K562 (cell line): ENCODE results near the gene POLR3A. TPM values are rescaled to one million over a fixed set of nuclear protein-coding genes. Genes with fewer than 3 reads are reported as not detected.
"Not testable (repeated sequence)": the region's sequence is repeated elsewhere in the genome, so short reads cannot be mapped to it uniquely, and the experiment has no call there.

Experiments used
- ATAC-seq: fragments of 200-7000 bp; cut with Tn5 transposase; 3 replicates; pipeline ENCODE4 v1.9.1; 2020; ENCODE audit warnings: moderate library complexity
- BruUV-seq: library from RNA; stranded (reverse); fragments of 400-500 nt; replicated peaks from 2 replicates; lab custom pipeline; 2021; lab: Mats Ljungman, UMichigan
- CTCF ChIA-PET: fragments of 300-600 bp; formaldehyde crosslinking; extraction: SDS; loops from one replicate; lab custom pipeline; 2021; ENCODE audit warnings: low intra/inter-chr PET ratio; lab: Yijun Ruan, JAX
- POLR2A ChIA-PET: fragments of 300-600, 350-650 bp; sonication (Branson Sonifier 250); formaldehyde crosslinking; extraction: SDS; loops from one replicate; lab custom pipeline; 2021; ENCODE audit warnings: antibody characterized with exemption, inconsistent platforms; lab: Yijun Ruan, JAX
- DNase-seq, 4 experiments: peaks; one replicate each; pipeline versions ENCODE4 v3.0.0 to v3.0.0-alpha.2; 2011 to 2018; ENCODE audit warnings: low spot score in 3 of 4, mixed read lengths in 3 of 4; ENCODE audit errors: extremely low read depth in 1 of 4
- FAIRE-seq: peaks from 2 replicates; lab custom pipeline; 2011; peaks lifted over from hg19 to GRCh38; lab: Jason Lieb, UNC
- H2AFZ ChIP-seq: 2 replicates; pipeline ENCODE4 v1.6.0; 2011; ENCODE audit warnings: low read depth, low read length, control low read depth, inconsistent platforms
- H3K27ac ChIP-seq: fragments of 200-600 bp; 3 replicates; pipeline ENCODE4 v1.8.0; 2011; ENCODE audit warnings: low read depth, mild to moderate bottlenecking, control low read depth, inconsistent platforms, low read length, moderate library complexity, mixed read lengths; ENCODE audit errors: extremely low read depth
- H3K27me3 ChIP-seq, 2 experiments: fragments of 300-600 bp in 1 of 2; 2 replicates in 1 of 2; 3 replicates in 1 of 2; pipeline versions ENCODE4 v1.6.0 to v1.8.0; 2011; ENCODE audit warnings: inconsistent platforms in 2 of 2, low read length in 2 of 2, mild to moderate bottlenecking in 1 of 2, mixed read lengths in 1 of 2, moderate library complexity in 1 of 2; ENCODE audit not compliant: control insufficient read depth in 2 of 2, insufficient read depth in 2 of 2
- H3K36me3 ChIP-seq: fragments of 300-600 bp; 3 replicates; pipeline ENCODE4 v1.8.0; 2011; ENCODE audit warnings: mild to moderate bottlenecking, low read length, inconsistent platforms; ENCODE audit not compliant: control insufficient read depth, insufficient read depth
- H3K4me1 ChIP-seq, 2 experiments: fragments of 200-600 bp in 1 of 2; replicated peaks in 1 of 2; 2 replicates in 1 of 2; 3 replicates in 1 of 2; pipeline versions ENCODE4 v1.5.1 to v1.8.0; 2011; ENCODE audit warnings: inconsistent platforms in 2 of 2, low read length in 2 of 2, mild to moderate bottlenecking in 1 of 2, mixed read lengths in 1 of 2, moderate library complexity in 1 of 2; ENCODE audit not compliant: control insufficient read depth in 2 of 2, insufficient read depth in 2 of 2
- H3K4me2 ChIP-seq: 2 replicates; pipeline ENCODE4 v1.6.1; 2011; ENCODE audit warnings: low read length, control low read depth, inconsistent platforms, mixed read lengths; ENCODE audit not compliant: insufficient read depth
- H3K4me3 ChIP-seq: fragments of 200-600 bp; sonication (generic), shearing (Covaris generic); 2 replicates; pipeline ENCODE4 v1.5.1; 2016; ENCODE audit warnings: control low read depth, inconsistent platforms
- H3K79me2 ChIP-seq: fragments of 200-600 bp; 3 replicates; pipeline ENCODE4 v1.8.0; 2011; ENCODE audit warnings: low read length, inconsistent platforms; ENCODE audit not compliant: control insufficient read depth, insufficient read depth
- H3K9ac ChIP-seq, 2 experiments: 2 replicates each; pipeline versions ENCODE4 v1.6.0 to v1.6.1; 2011; ENCODE audit warnings: low read depth in 2 of 2, low read length in 2 of 2, control low read depth in 1 of 2, inconsistent platforms in 1 of 2, mild to moderate bottlenecking in 1 of 2, mixed read lengths in 1 of 2; ENCODE audit not compliant: insufficient read depth in 1 of 2
- H3K9me1 ChIP-seq: one replicate; pipeline ENCODE4 v1.6.0; 2011; ENCODE audit warnings: inconsistent platforms, mild to moderate bottlenecking, low read length, moderate library complexity; ENCODE audit not compliant: control insufficient read depth, insufficient read depth
- H3K9me3 ChIP-seq: replicated peaks from 2 replicates; pipeline ENCODE4 v1.5.1; 2011; ENCODE audit warnings: low read depth, low read length, inconsistent platforms; ENCODE audit not compliant: control insufficient read depth, insufficient read depth
- H4K20me1 ChIP-seq: replicated peaks from 2 replicates; pipeline ENCODE4 v1.6.1; 2011; ENCODE audit warnings: low read length, inconsistent platforms, mixed read lengths; ENCODE audit not compliant: control insufficient read depth, insufficient read depth
- ATF7 ChIP-seq: fragments of 450-650 bp; IDR thresholded peaks from 2 replicates; pipeline ENCODE4 v1.7.1; 2014; ENCODE audit warnings: mild to moderate bottlenecking, moderate library complexity
- BCOR ChIP-seq: fragments of 450-650 bp; IDR thresholded peaks from 2 replicates; pipeline ENCODE4 v1.6.1; 2016
- CBX1 ChIP-seq: sonication (generic); IDR thresholded peaks from 2 replicates; pipeline ENCODE4 v1.6.1; 2016; ENCODE audit warnings: antibody characterized with exemption, low read depth, mild to moderate bottlenecking
- CEBPB ChIP-seq: fragments of 450-650 bp; IDR thresholded peaks from 2 replicates; pipeline ENCODE4 v1.6.1; 2016; ENCODE audit warnings: missing genetic modification characterization, missing compliant biosample characterization
- CEBPG ChIP-seq, 3 experiments: fragments of 200-800 bp in 1 of 3; sonication (Bioruptor generic) in 1 of 3; sonication (generic) in 1 of 3; formaldehyde crosslinking in 1 of 3; IDR thresholded peaks in 2 of 3; conservative IDR thresholded peaks in 1 of 3; 2 replicates each; pipeline versions ENCODE4 v1.6.1 to v1.8.0; 2016 to 2022; ENCODE audit warnings: missing compliant biosample characterization in 2 of 3, missing genetic modification characterization in 2 of 3, mild to moderate bottlenecking in 1 of 3, missing genetic modification reagents in 1 of 3
- CHD4 ChIP-seq: fragments of 200-600 bp; sonication (generic); IDR thresholded peaks from 3 replicates; pipeline ENCODE4 v1.6.1; 2012; ENCODE audit warnings: low read depth, mild to moderate bottlenecking, mixed read lengths, low read length, inconsistent platforms; ENCODE audit not compliant: insufficient read depth, insufficient replicate concordance, poor library complexity, severe bottlenecking
- EP300 ChIP-seq: IDR thresholded peaks from 2 replicates; pipeline ENCODE4 v1.6.1; 2012; ENCODE audit warnings: low read length, improper control_type of control experiment
- ESRRA ChIP-seq: fragments of 450-650 bp; IDR thresholded peaks from 2 replicates; pipeline ENCODE4 v1.6.1; 2014; ENCODE audit warnings: low read depth, mild to moderate bottlenecking, moderate library complexity, borderline replicate concordance
- HDAC2 ChIP-seq: fragments of 450-650 bp; IDR thresholded peaks from 2 replicates; pipeline ENCODE4 v1.6.1; 2016; ENCODE audit warnings: mild to moderate bottlenecking
- SMARCA5 ChIP-seq: fragments of 450-650 bp; IDR thresholded peaks from 2 replicates; pipeline ENCODE4 v1.6.1; 2016
- TRIM24 ChIP-seq, 2 experiments: fragments of 450-650 bp; IDR thresholded peaks; 2 replicates each; pipeline ENCODE4 v1.6.1; 2016
- TRIM25 ChIP-seq: fragments of 450-650 bp; IDR thresholded peaks from 2 replicates; pipeline ENCODE4 v1.7.0; 2016; ENCODE audit warnings: borderline replicate concordance
- ZNF311 ChIP-seq: fragments of 250-450 bp; sonication (Bioruptor Pico); IDR thresholded peaks from 2 replicates; pipeline ENCODE4 v1.4.0; 2020; ENCODE audit warnings: mild to moderate bottlenecking, moderate library complexity
- ZNF57 ChIP-seq: fragments of 450-650 bp; formaldehyde crosslinking; IDR thresholded peaks from 2 replicates; pipeline ENCODE4 v1.4.0; 2020; ENCODE audit warnings: mild to moderate bottlenecking, moderate library complexity
- ZNF766 ChIP-seq: fragments of 200-800 bp; sonication (Bioruptor generic); conservative IDR thresholded peaks from 2 replicates; pipeline ENCODE4 v1.6.1; 2016; ENCODE audit warnings: missing genetic modification characterization, missing compliant biosample characterization
- WGBS: fragments of 100-300 bp; shearing (Covaris generic); methylation state at CpG from one replicate; pipeline ENCODE4 v1.1.6; 2016; ENCODE audit warnings: low coverage, mixed read lengths; ENCODE audit not compliant: insufficient coverage; ENCODE audit errors: missing lambda C conversion rate; 5-methylcytosine and 5-hydroxymethylcytosine counted together
- in situ Hi-C: fragments of 300-500 bp; cut with MboI; formaldehyde crosslinking; loops from 4 replicates; pipeline ENCODE4 v1.15.0; 2018; ENCODE audit warnings: inconsistent platforms, mixed read lengths
- intact Hi-C: fragments of 100-400 bp; cut with micrococcal nuclease; formaldehyde crosslinking; loops from 2 replicates; pipeline ENCODE4 v1.14.2; 2022
- polyA plus RNA-seq, 8 experiments: library from polyadenylated mRNA; depleted of rRNA in 4 of 8; stranded (reverse) in 5 of 8; unstranded in 3 of 8; fragments of >200 nt; fragmentation: Nextera tagmentation in 2 of 8; fragmentation: Illumina TruSeq in 1 of 8; extraction: Ambion mirVana in 2 of 8; extraction: Trizol in 1 of 8; gene quantifications; 2 replicates each; pipeline versions ENCODE4 v1.2.1 to v1.2.3, GENCODE V29; 2011 to 2014; ENCODE audit warnings: inconsistent platforms in 1 of 8, missing spikeins in 1 of 8
- total RNA-seq, 7 experiments: library from RNA; depleted of rRNA in 6 of 7; stranded (reverse); fragments of >200 nt in 6 of 7; fragmentation: Illumina TruSeq in 2 of 7; extraction: Trizol in 2 of 7; gene quantifications; 2 replicates each; pipeline versions ENCODE4 v1.2.1 to v1.2.3, GENCODE V29; 2011 to 2021; ENCODE audit warnings: low replicate concordance in 1 of 7
- TF ChIP-seq, protein P1 (sequence below): fragments of 250-450 bp; sonication (Bioruptor Pico); IDR thresholded peaks from 2 replicates; pipeline ENCODE4 v1.8.0; 2021; ENCODE audit warnings: moderate library complexity, mild to moderate bottlenecking, inconsistent platforms

Gene POLR3A
- total and polyA plus RNA-seq, 9 of the 15 experiments (the other 6 are each of a cell fraction or from before 2014, with no cell fraction given), result 14.9 to 37.0 (median 26.7) TPM

DNA sequence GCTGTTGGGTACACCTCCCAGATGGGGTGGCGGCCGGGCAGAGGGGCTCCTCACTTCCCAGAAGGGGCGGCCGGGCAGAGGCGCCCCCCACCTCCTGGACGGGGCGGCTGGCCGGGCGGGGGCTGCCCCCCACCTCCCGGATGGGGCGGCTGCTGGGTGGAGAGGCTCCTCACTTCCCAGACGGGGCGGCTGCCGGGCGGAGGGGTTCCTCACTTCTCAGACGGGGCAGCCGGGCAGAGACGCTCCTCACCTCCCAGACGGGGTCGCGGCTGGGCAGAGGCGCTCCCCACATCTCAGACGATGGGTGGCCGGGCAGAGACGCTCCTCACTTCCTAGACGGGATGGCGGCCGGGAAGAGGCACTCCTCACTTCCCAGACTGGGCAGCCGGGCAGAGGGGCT is 46.5 kb upstream of the POLR3A start:
- H3K27ac ChIP-seq, POLR2A ChIA-PET, H3K4me2 ChIP-seq, H3K9me3 ChIP-seq, H3K4me3 ChIP-seq, H2AFZ ChIP-seq, H3K9ac ChIP-seq, FAIRE-seq, H3K36me3 ChIP-seq, H3K4me1 ChIP-seq, BruUV-seq, H3K79me2 ChIP-seq, in situ Hi-C loops, ATAC-seq, intact Hi-C loops, H4K20me1 ChIP-seq, DNase-seq, CTCF ChIA-PET, H3K9me1 ChIP-seq: not testable (repeated sequence)
- peaks cover 2 to 15% of the 10 kb centered on the region in 2 experiments; a peak in 3 of 5 replicates for H3K27me3 ChIP-seq
- WGBS, result 20% methylated on average over 12 of the region's 29 CpGs

DNA sequence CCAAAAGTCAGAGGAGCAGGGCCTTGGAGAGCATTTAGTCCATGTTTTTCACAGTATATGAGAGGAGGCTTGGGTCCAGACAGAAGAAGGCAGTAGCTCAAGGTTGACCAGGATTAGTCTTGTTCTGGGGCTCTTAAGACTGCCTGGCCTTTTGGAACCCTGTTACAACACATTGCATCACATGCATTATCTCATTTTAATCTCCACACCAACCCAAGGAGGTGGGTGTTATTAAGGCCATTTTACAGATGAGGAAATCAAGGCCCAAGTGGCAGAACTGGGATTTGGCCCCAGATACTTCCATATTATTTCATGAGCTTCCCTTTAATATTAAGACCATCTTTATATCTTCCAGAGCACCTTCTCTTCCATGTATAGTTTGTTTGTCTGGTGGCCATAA is 43.2 kb upstream of the POLR3A start:
- CTCF ChIA-PET, result no interaction called here
- Histone ChIP-seq H3K27me3 (peaks cover 3 to 35% of the 10 kb centered on the region in 2 experiments; a peak in 4 of 5 replicates), H2AFZ (no peak overlapping the region), H3K9me3 (no peaks in the 10 kb centered on the region), H3K4me1 (peaks cover 0 to 3% of the 10 kb centered on the region in 2 experiments; a peak in 1 of 5 replicates), H3K36me3 (no peaks in the 10 kb centered on the region), H3K4me2 (no peak overlapping the region), H4K20me1 (peaks cover 3% of the 10 kb centered on the region; the same call in 1 of the 2 replicates), H3K27ac (no peak overlapping the region), H3K9me1 (no peaks in the 10 kb centered on the region), H3K4me3 (no peak overlapping the region), H3K9ac (no peak overlapping the region), H3K79me2 (no peaks in the 10 kb centered on the region)
- peak; percentile 65 for ATAC-seq
- BruUV-seq, result no TSS peak
- POLR2A ChIA-PET, result no interaction called here
- DNase-seq, result no peak
- in situ Hi-C loops, result no loop called here
- FAIRE-seq, result no peak
- intact Hi-C loops, result no loop called here
- TF ChIP-seq ZNF766 (CRISPR knock-in tag) (no peak), CEBPB (0 out of 2 replicates have a peak, but pooled peaks have one; percentile 17), CEBPG (CRISPR knock-in tag; IDR thresholded peaks at IDR 0.05) (peak; percentile 81), CEBPG (tag; conservative IDR thresholded peaks at IDR 0.05 in 1 of 2, IDR thresholded peaks at IDR 0.05 in 1 of 2) (peak; percentile 27 to 92; a peak in 3 of 4 replicates), ZNF57 (CRISPR knock-in tag) (no peak), SMARCA5 (peak; percentile 41; the same call in 1 of the 2 replicates), BCOR (peak; percentile 95), TRIM24 (IDR thresholded peaks at IDR 0.05) (peak; percentile 75 to 79; a peak in 2 of 4 replicates), ATF7 (peak; percentile 29; the same call in 1 of the 2 replicates), HDAC2 (peak; percentile 88; the same call in 1 of the 2 replicates), CHD4 (peak; percentile 58), ZNF311 (CRISPR knock-in tag) (no peak), TRIM25 (no peak), EP300 (peak; percentile 45; the same call in 1 of the 2 replicates), CBX1 (peak; percentile 59; the same call in 1 of the 2 replicates), ESRRA (peak; percentile 60)
- TF ChIP-seq, protein P1, sequence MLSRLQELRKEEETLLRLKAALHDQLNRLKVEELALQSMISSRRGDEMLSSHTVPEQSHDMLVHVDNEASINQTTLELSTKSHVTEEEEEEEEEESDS (CRISPR knock-in tag), result no peak
